ENCODE measurements around the gene MEG3. TPM values are rescaled to one million over a fixed set of nuclear protein-coding genes. Genes with fewer than 3 reads are reported as not detected.
"Not testable (repeated sequence)": the region's sequence is repeated elsewhere in the genome, so short reads cannot be mapped to it uniquely, and the experiment has no call there.

Gene MEG3
- polyA plus RNA-seq, 1 donor from 2014 or later = not detected

- Histone ChIP-seq H3K79me2 (replicated peaks; ENCODE audit: insufficient read depth, low read length) (no peaks in the 10 kb centered on the region), H3K4me3 (ENCODE audit: low read length) (no peak overlapping the region), H3K27me3 (ENCODE audit: insufficient read depth, low read depth, low read length) (no peaks in the 10 kb centered on the region), H3K9me2 (ENCODE audit: insufficient read depth, low read length) (no peaks in the 10 kb centered on the region), H4K20me1 (ENCODE audit: insufficient read depth) (no peaks in the 10 kb centered on the region), H3K36me3 (ENCODE audit: insufficient read depth, low read length) (no peaks in the 10 kb centered on the region), H3K9me3 (ENCODE audit: low read length) (no peaks in the 10 kb centered on the region), H3K9ac (ENCODE audit: low read length) (no peak overlapping the region), H3K27ac (ENCODE audit: low read length) (no peak overlapping the region), H3F3A (ENCODE audit: insufficient read depth, low read length, poor library complexity, severe bottlenecking) (no peaks in the 10 kb centered on the region), H2AFZ (ENCODE audit: low read depth, low read length) (no peak overlapping the region), H3K4me2 (ENCODE audit: low read length) (no peak overlapping the region)
- TF ChIP-seq POLR2AphosphoS5 (IDR thresholded peaks at IDR 0.05) (no peak), SMC3 (conservative IDR thresholded peaks at IDR 0.05; ENCODE audit: poor library complexity) (no peak)
Observed at GRCh38 chr14:100800041-100800440, 25.9 kb upstream of the MEG3 start.

- H3K27ac ChIP-seq (ENCODE audit: low read length); H2AFZ ChIP-seq (ENCODE audit: low read depth, low read length); H3K4me3 ChIP-seq (ENCODE audit: low read length); H3K27me3 ChIP-seq (ENCODE audit: insufficient read depth, low read depth, low read length); H4K20me1 ChIP-seq (ENCODE audit: insufficient read depth); H3K9ac ChIP-seq (ENCODE audit: low read length); H3K9me2 ChIP-seq (ENCODE audit: insufficient read depth, low read length); H3K9me3 ChIP-seq (ENCODE audit: low read length); H3F3A ChIP-seq (ENCODE audit: insufficient read depth, low read length, poor library complexity, severe bottlenecking); H3K79me2 ChIP-seq (replicated peaks; ENCODE audit: insufficient read depth, low read length); H3K36me3 ChIP-seq (ENCODE audit: insufficient read depth, low read length); H3K4me2 ChIP-seq (ENCODE audit: low read length): not testable (repeated sequence)
Observed at GRCh38 chr14:100801433-100801832, 24.5 kb upstream of the MEG3 start.

GRCh38 chr14:100802179-100802578 lies 23.7 kb upstream of the MEG3 start:
- no peaks in the 10 kb centered on the region for H3K79me2 ChIP-seq (replicated peaks; ENCODE audit: insufficient read depth, low read length)
- no peaks in the 10 kb centered on the region for H4K20me1 ChIP-seq (ENCODE audit: insufficient read depth)
- H3K9me2 ChIP-seq (ENCODE audit: insufficient read depth, low read length) = no peaks in the 10 kb centered on the region
- no peaks in the 10 kb centered on the region for H3K9me3 ChIP-seq (ENCODE audit: low read length)
- H3K9ac ChIP-seq (ENCODE audit: low read length) = no peak overlapping the region
- H3K27me3 ChIP-seq (ENCODE audit: insufficient read depth, low read depth, low read length) = no peaks in the 10 kb centered on the region
- H3F3A ChIP-seq (ENCODE audit: insufficient read depth, low read length, poor library complexity, severe bottlenecking) = no peaks in the 10 kb centered on the region
- no peak overlapping the region for H3K4me2 ChIP-seq (ENCODE audit: low read length)
- no peaks in the 10 kb centered on the region for H3K36me3 ChIP-seq (ENCODE audit: insufficient read depth, low read length)
- H2AFZ ChIP-seq (ENCODE audit: low read depth, low read length) = no peak overlapping the region
- no peak overlapping the region for H3K4me3 ChIP-seq (ENCODE audit: low read length)
- no peak for TF ChIP-seq CTCF (IDR thresholded peaks at IDR 0.05; ENCODE audit: poor library complexity, severe bottlenecking)
- no peak for TF ChIP-seq EP300 (conservative IDR thresholded peaks at IDR 0.05; ENCODE audit: poor library complexity, severe bottlenecking)
- no peak for TF ChIP-seq SMC3 (conservative IDR thresholded peaks at IDR 0.05; ENCODE audit: poor library complexity)
- TF ChIP-seq POLR2AphosphoS5 (IDR thresholded peaks at IDR 0.05) = no peak
- TF ChIP-seq EZH2 (IDR thresholded peaks at IDR 0.05; ENCODE audit: borderline replicate concordance, insufficient read depth, low read length, poor library complexity, severe bottlenecking) = no peak
- no peak for TF ChIP-seq TAF1 (IDR thresholded peaks at IDR 0.05; ENCODE audit: low read depth)
- TF ChIP-seq MXI1 (conservative IDR thresholded peaks at IDR 0.05; ENCODE audit: poor library complexity, severe bottlenecking) = no peak
- no peak for TF ChIP-seq REST (IDR thresholded peaks at IDR 0.05; ENCODE audit: borderline replicate concordance)
- no peak for TF ChIP-seq RAD21 (conservative IDR thresholded peaks at IDR 0.05)
- no peak overlapping the region for H3K27ac ChIP-seq (ENCODE audit: low read length)

Measured in neural cell (in vitro differentiated cells).